Renal cortical epithelial cell (primary cell): ENCODE measurements around the gene FBXL3. TPM values are rescaled to one million over a fixed set of nuclear protein-coding genes. Genes with fewer than 3 reads are reported as not detected.
"Not testable (repeated sequence)": the region's sequence is repeated elsewhere in the genome, so short reads cannot be mapped to it uniquely, and the experiment has no call there.

Experiments
- DNase-seq: peaks from one replicate; pipeline ENCODE4 v3.0.0-alpha.2; 2011; ENCODE audit warnings: low read depth
- total RNA-seq: library from RNA; depleted of rRNA; stranded (reverse); fragments of >200 nt; gene quantifications from 2 replicates; pipeline ENCODE4 v1.2.3, GENCODE V29; 2014

Gene FBXL3
- total RNA-seq, 1 donor from 2014 or later = 60.1 TPM

- peak; percentile 21 for DNase-seq
These were observed 1.2 kb upstream of the FBXL3 start for GRCh38 chr13:77028202-77028601.

- peak; percentile 64 for DNase-seq
These were observed 601 bp downstream of the FBXL3 start for GRCh38 chr13:77026255-77026860.

- no peak for DNase-seq
These were observed 4.6 kb downstream of the FBXL3 start for GRCh38 chr13:77022341-77022740.

GRCh38 chr13:77019756-77020155, 7.2 kb downstream of the FBXL3 start:
- DNase-seq = no peak

GRCh38 chr13:77016888-77017623, 9.9 kb downstream of the FBXL3 start:
- DNase-seq = no peak

- DNase-seq = peak; percentile 72
These were observed 10.6 kb downstream of the FBXL3 start for GRCh38 chr13:77016251-77016812.

- DNase-seq = no peak
These were observed 11.9 kb downstream of the FBXL3 start for GRCh38 chr13:77014906-77015685.

GRCh38 chr13:77013853-77014542, 13.0 kb downstream of the FBXL3 start:
- DNase-seq = no peak

GRCh38 chr13:77009719-77010118, 17.2 kb downstream of the FBXL3 start:
- DNase-seq = not testable (repeated sequence)

- DNase-seq = no peak
These were observed 17.9 kb downstream of the FBXL3 start for GRCh38 chr13:77009011-77009410.

GRCh38 chr13:77008337-77008736, 18.6 kb downstream of the FBXL3 start:
- not testable (repeated sequence) for DNase-seq

GRCh38 chr13:77002590-77003190, 24.3 kb downstream of the FBXL3 start:
- peak; percentile 61 for DNase-seq

- DNase-seq = no peak
These were observed 24.9 kb downstream of the FBXL3 start for GRCh38 chr13:77001963-77002587.

- DNase-seq = no peak
These were observed 25.4 kb downstream of the FBXL3 start for GRCh38 chr13:77001540-77001939.

- DNase-seq = no peak
These were observed 26.5 kb downstream of the FBXL3 start for GRCh38 chr13:77000475-77000874.

GRCh38 chr13:76994281-76994680, 32.7 kb downstream of the FBXL3 start:
- DNase-seq = no peak

- DNase-seq = no peak
These were observed 33.5 kb downstream of the FBXL3 start for GRCh38 chr13:76993473-76993872.

- DNase-seq = no peak
These were observed 33.9 kb downstream of the FBXL3 start for GRCh38 chr13:76993021-76993420.

- DNase-seq = peak; percentile 40
These were observed 34.4 kb downstream of the FBXL3 start for GRCh38 chr13:76992548-76993001.

- DNase-seq = peak; percentile 81
These were observed 35.0 kb downstream of the FBXL3 start, which contains the start of gene CLN5 for GRCh38 chr13:76991796-76992547. Gene CLN5 (plus strand): TSS chr13:76992081. CDS start chr13:76992099, 18 bp downstream.
